HepG2 (cell line): ENCODE data around the gene HECTD4. TPM values are rescaled to one million over a fixed set of nuclear protein-coding genes. Genes with fewer than 3 reads are reported as not detected.
A peak's percentile ranks its signal among the peaks of the same experiment; 100 is the strongest.

Experiments used
- ARID3A ChIP-seq: IDR thresholded peaks from 2 replicates; pipeline ENCODE4 v1.6.1; 2012; ENCODE audit warnings: low read depth, low read length, improper control_type of control experiment
- CEBPB ChIP-seq: IDR thresholded peaks from 2 replicates; pipeline ENCODE4 v1.6.1; 2011; ENCODE audit warnings: low read depth, low read length, improper control_type of control experiment, borderline replicate concordance
- CEBPG ChIP-seq: IDR thresholded peaks from 2 replicates; pipeline ENCODE4 v1.6.1; 2016
- EP300 ChIP-seq, 3 experiments: sonication (generic) in 1 of 3; formaldehyde crosslinking in 1 of 3; IDR thresholded peaks; 2 replicates each; pipeline versions ENCODE4 v1.5.1 to v1.6.1; 2011 to 2020; ENCODE audit warnings: low read depth in 2 of 3, low read length in 2 of 3, borderline replicate concordance in 1 of 3, improper control_type of control experiment in 1 of 3, mild to moderate bottlenecking in 1 of 3, missing genetic modification reagents in 1 of 3, moderate library complexity in 1 of 3
- FOXP4 ChIP-seq: sonication (generic); formaldehyde crosslinking; IDR thresholded peaks from 2 replicates; pipeline ENCODE4 v1.4.0; 2020; ENCODE audit warnings: missing genetic modification reagents
- GPN1 ChIP-seq: sonication (generic); formaldehyde crosslinking; IDR thresholded peaks from 2 replicates; pipeline ENCODE4 v1.5.1; 2020; ENCODE audit warnings: missing genetic modification reagents, borderline replicate concordance
- HNF4A ChIP-seq: sonication (generic); formaldehyde crosslinking; IDR thresholded peaks from 2 replicates; pipeline ENCODE4 v1.4.0; 2020; ENCODE audit warnings: missing genetic modification reagents
- HNF4G ChIP-seq, 2 experiments: sonication (generic) in 1 of 2; formaldehyde crosslinking in 1 of 2; IDR thresholded peaks; 2 replicates each; pipeline versions ENCODE4 v1.4.0 to v1.6.1; 2011 to 2020; ENCODE audit warnings: borderline replicate concordance in 2 of 2, low read depth in 2 of 2, mild to moderate bottlenecking in 2 of 2, low read length in 1 of 2, missing genetic modification reagents in 1 of 2, moderate library complexity in 1 of 2
- ISL2 ChIP-seq: sonication (generic); formaldehyde crosslinking; IDR thresholded peaks from 2 replicates; pipeline ENCODE4 v1.5.0; 2020; ENCODE audit warnings: missing genetic modification reagents
- KAT8 ChIP-seq: IDR thresholded peaks from 2 replicates; pipeline ENCODE4 v1.6.1; 2016; ENCODE audit warnings: missing genetic modification reagents, missing compliant biosample characterization
- NR2F6 ChIP-seq, 2 experiments: IDR thresholded peaks; 2 replicates each; pipeline ENCODE4 v1.6.1; 2016; ENCODE audit warnings: antibody characterized with exemption in 1 of 2, mild to moderate bottlenecking in 1 of 2
- RFX1 ChIP-seq: fragments of 450-650 bp; IDR thresholded peaks from 2 replicates; pipeline ENCODE4 v1.6.1; 2017
- SAP130 ChIP-seq: IDR thresholded peaks from 2 replicates; pipeline ENCODE4 v1.6.1; 2016; ENCODE audit warnings: low read depth
- STAT5B ChIP-seq: sonication (generic); formaldehyde crosslinking; IDR thresholded peaks from 2 replicates; pipeline ENCODE4 v1.4.0; 2020; ENCODE audit warnings: missing genetic modification reagents
- TOPORS ChIP-seq: sonication (generic); formaldehyde crosslinking; IDR thresholded peaks from 2 replicates; pipeline ENCODE4 v1.8.0; 2023; ENCODE audit warnings: mild to moderate bottlenecking, missing genetic modification reagents
- ZBTB34 ChIP-seq: sonication (generic); formaldehyde crosslinking; IDR thresholded peaks from 2 replicates; pipeline ENCODE4 v1.8.0; 2022; ENCODE audit warnings: mild to moderate bottlenecking, missing genetic modification reagents
- ZNF256 ChIP-seq: sonication (generic); formaldehyde crosslinking; conservative IDR thresholded peaks from 2 replicates; pipeline ENCODE4 v1.4.0; 2020; ENCODE audit warnings: missing genetic modification reagents
- ZNF317 ChIP-seq: sonication (generic); formaldehyde crosslinking; IDR thresholded peaks from 2 replicates; pipeline ENCODE4 v1.5.0; 2020; ENCODE audit warnings: mild to moderate bottlenecking, missing genetic modification reagents
- polyA plus RNA-seq, 8 experiments: library from polyadenylated mRNA; depleted of rRNA in 3 of 8; stranded (reverse) in 7 of 8; unstranded in 1 of 8; fragments of >200 nt; fragmentation: Illumina TruSeq in 4 of 8; extraction: Trizol in 4 of 8; gene quantifications; 2 replicates each; pipeline versions ENCODE4 v1.2.1 to v1.2.3, GENCODE V29; 2011 to 2016; ENCODE audit warnings: low read depth in 4 of 8, missing spikeins in 1 of 8, mixed read lengths in 1 of 8; ENCODE audit not compliant: insufficient read depth in 1 of 8
- total RNA-seq, 5 experiments: library from RNA; depleted of rRNA; stranded (reverse); fragments of >200 nt; fragmentation: Illumina TruSeq; extraction: Trizol; gene quantifications; 2 replicates each; pipeline ENCODE4 v1.2.3, GENCODE V29; 2016; ENCODE audit warnings: low read depth in 1 of 5

The HECTD4 gene
- total and polyA plus RNA-seq, 2 of the 13 experiments (the other 11 are each of a cell fraction or from before 2014, with no cell fraction given), result 9.0 to 11.4 TPM

GRCh38 chr12:112122823-112123690 lies 259.2 kb downstream of the HECTD4 start (continued):
- TF ChIP-seq TOPORS (CRISPR knock-in tag) (0 out of 2 replicates have a peak, but pooled peaks have one; percentile 67), SAP130 (peak; percentile 43), HNF4A (peak; percentile 72), KAT8 (CRISPR knock-in tag) (0 out of 2 replicates have a peak, but pooled peaks have one; percentile 21), GPN1 (CRISPR knock-in tag) (no peak), ISL2 (CRISPR knock-in tag) (0 out of 2 replicates have a peak, but pooled peaks have one; percentile 18), STAT5B (CRISPR knock-in tag) (no peak), ZNF317 (CRISPR knock-in tag) (0 out of 2 replicates have a peak, but pooled peaks have one; percentile 23), ZBTB34 (CRISPR knock-in tag) (0 out of 2 replicates have a peak, but pooled peaks have one; percentile 42), EP300 (IDR thresholded peaks at IDR 0.05; ENCODE audit: low read depth in 2 of 2, low read length in 2 of 2) (peak in 1 of 2 experiments; percentile 59; a peak in 2 of 4 replicates), EP300 (CRISPR knock-in tag; IDR thresholded peaks at IDR 0.05; ENCODE audit: borderline replicate concordance) (no peak), ARID3A (peak; percentile 67; the same call in 1 of the 2 replicates), RFX1 (peak; percentile 28; the same call in 1 of the 2 replicates), FOXP4 (CRISPR knock-in tag) (peak; percentile 75), NR2F6 (IDR thresholded peaks at IDR 0.05) (no peak), NR2F6 (CRISPR knock-in tag; IDR thresholded peaks at IDR 0.05) (0 out of 2 replicates have a peak, but pooled peaks have one; percentile 8), CEBPB (peak; percentile 61), HNF4G (IDR thresholded peaks at IDR 0.05; ENCODE audit: borderline replicate concordance, low read depth, low read length) (peak; percentile 53; the same call in 1 of the 2 replicates), HNF4G (CRISPR knock-in tag; IDR thresholded peaks at IDR 0.05; ENCODE audit: borderline replicate concordance, low read depth) (no peak), ZNF256 (CRISPR knock-in tag) (no peak), CEBPG (CRISPR knock-in tag) (peak; percentile 69)
